ENCODE results near the gene LARGE2.
A peak's percentile ranks its signal among the peaks of the same experiment; 100 is the strongest.
"Not testable (repeated sequence)": the region's sequence is repeated elsewhere in the genome, so short reads cannot be mapped to it uniquely, and the experiment has no call there.

LARGE2 gene

GRCh38 chr11:45899448-45900174 is 22.8 kb upstream of the LARGE2 start:
- peak overlapping the region; percentile 52 for H3K4me3 ChIP-seq (ENCODE audit: low read length)
- no peak overlapping the region for H3K27ac ChIP-seq (ENCODE audit: low read depth, low read length)
- H3K4me1 ChIP-seq (ENCODE audit: control insufficient read depth, insufficient read depth, low read length): peaks cover 16% of the 10 kb centered on the region
- H3K36me3 ChIP-seq (ENCODE audit: control insufficient read depth, insufficient read depth, low read length): no peaks in the 10 kb centered on the region
- no peak overlapping the region for H3K9ac ChIP-seq (ENCODE audit: low read length)
- H3K27me3 ChIP-seq (ENCODE audit: control insufficient read depth, insufficient read depth, low read length): peaks cover 3% of the 10 kb centered on the region

- not testable (repeated sequence) for H3K36me3 ChIP-seq (ENCODE audit: control insufficient read depth, insufficient read depth, low read length); H3K27me3 ChIP-seq (ENCODE audit: control insufficient read depth, insufficient read depth, low read length); H3K9ac ChIP-seq (ENCODE audit: low read length)
- peak overlapping the region; percentile 18 for H3K27ac ChIP-seq (ENCODE audit: low read depth, low read length)
- H3K4me3 ChIP-seq (ENCODE audit: low read length): peak overlapping the region; percentile 55
- peaks cover 16% of the 10 kb centered on the region for H3K4me1 ChIP-seq (ENCODE audit: control insufficient read depth, insufficient read depth, low read length)
Measured at GRCh38 chr11:45900175-45900800, 22.2 kb upstream of the LARGE2 start.

GRCh38 chr11:45900916-45901617 is 21.4 kb upstream of the LARGE2 start:
- Histone ChIP-seq H3K9ac (ENCODE audit: low read length) (no peak overlapping the region), H3K4me1 (ENCODE audit: control insufficient read depth, insufficient read depth, low read length) (peaks cover 16% of the 10 kb centered on the region), H3K36me3 (ENCODE audit: control insufficient read depth, insufficient read depth, low read length) (no peaks in the 10 kb centered on the region), H3K27me3 (ENCODE audit: control insufficient read depth, insufficient read depth, low read length) (peaks cover 3% of the 10 kb centered on the region), H3K27ac (ENCODE audit: low read depth, low read length) (no peak overlapping the region), H3K4me3 (ENCODE audit: low read length) (peak overlapping the region; percentile 55)

- no peak overlapping the region for H3K4me3 ChIP-seq (ENCODE audit: low read length)
- H3K9ac ChIP-seq (ENCODE audit: low read length): no peak overlapping the region
- no peaks in the 10 kb centered on the region for H3K36me3 ChIP-seq (ENCODE audit: control insufficient read depth, insufficient read depth, low read length)
- H3K4me1 ChIP-seq (ENCODE audit: control insufficient read depth, insufficient read depth, low read length): peaks cover 16% of the 10 kb centered on the region
- no peak overlapping the region for H3K27ac ChIP-seq (ENCODE audit: low read depth, low read length)
- peaks cover 3% of the 10 kb centered on the region for H3K27me3 ChIP-seq (ENCODE audit: control insufficient read depth, insufficient read depth, low read length)
Measured at GRCh38 chr11:45901626-45902025, 20.8 kb upstream of the LARGE2 start.

- no peak overlapping the region for H3K27ac ChIP-seq (ENCODE audit: low read depth, low read length)
Measured at GRCh38 chr11:45902452-45903380, 19.7 kb upstream of the LARGE2 start.

GRCh38 chr11:45904309-45904915 is 18.0 kb upstream of the LARGE2 start:
- Histone ChIP-seq H3K36me3 (ENCODE audit: control insufficient read depth, insufficient read depth, low read length) (no peaks in the 10 kb centered on the region), H3K27me3 (ENCODE audit: control insufficient read depth, insufficient read depth, low read length) (no peaks in the 10 kb centered on the region), H3K4me3 (ENCODE audit: low read length) (no peak overlapping the region), H3K9ac (ENCODE audit: low read length) (no peak overlapping the region), H3K4me1 (ENCODE audit: control insufficient read depth, insufficient read depth, low read length) (peaks cover 8% of the 10 kb centered on the region), H3K27ac (ENCODE audit: low read depth, low read length) (no peak overlapping the region)

More at GRCh38 chr11:45902452-45903380, 19.7 kb upstream of the LARGE2 start:
- peaks cover 2% of the 10 kb centered on the region for H3K27me3 ChIP-seq (ENCODE audit: control insufficient read depth, insufficient read depth, low read length)
- no peaks in the 10 kb centered on the region for H3K36me3 ChIP-seq (ENCODE audit: control insufficient read depth, insufficient read depth, low read length)
- H3K4me3 ChIP-seq (ENCODE audit: low read length): no peak overlapping the region
- H3K4me1 ChIP-seq (ENCODE audit: control insufficient read depth, insufficient read depth, low read length): peaks cover 16% of the 10 kb centered on the region
- no peak overlapping the region for H3K9ac ChIP-seq (ENCODE audit: low read length)

GRCh38 chr11:45905095-45905494 is 17.4 kb upstream of the LARGE2 start:
- Histone ChIP-seq H3K27me3 (ENCODE audit: control insufficient read depth, insufficient read depth, low read length) (no peaks in the 10 kb centered on the region), H3K9ac (ENCODE audit: low read length) (no peak overlapping the region), H3K4me3 (ENCODE audit: low read length) (no peak overlapping the region), H3K4me1 (ENCODE audit: control insufficient read depth, insufficient read depth, low read length) (peaks cover 8% of the 10 kb centered on the region), H3K36me3 (ENCODE audit: control insufficient read depth, insufficient read depth, low read length) (peaks cover 3% of the 10 kb centered on the region), H3K27ac (ENCODE audit: low read depth, low read length) (no peak overlapping the region)

GRCh38 chr11:45905576-45905975 is 16.9 kb upstream of the LARGE2 start:
- H3K27me3 ChIP-seq (ENCODE audit: control insufficient read depth, insufficient read depth, low read length); H3K9ac ChIP-seq (ENCODE audit: low read length); H3K4me1 ChIP-seq (ENCODE audit: control insufficient read depth, insufficient read depth, low read length); H3K27ac ChIP-seq (ENCODE audit: low read depth, low read length); H3K36me3 ChIP-seq (ENCODE audit: control insufficient read depth, insufficient read depth, low read length); H3K4me3 ChIP-seq (ENCODE audit: low read length): not testable (repeated sequence)

- peaks cover 2% of the 10 kb centered on the region for H3K4me1 ChIP-seq (ENCODE audit: control insufficient read depth, insufficient read depth, low read length)
- H3K27me3 ChIP-seq (ENCODE audit: control insufficient read depth, insufficient read depth, low read length): no peaks in the 10 kb centered on the region
- H3K4me3 ChIP-seq (ENCODE audit: low read length): no peak overlapping the region
- H3K27ac ChIP-seq (ENCODE audit: low read depth, low read length): no peak overlapping the region
- peaks cover 8% of the 10 kb centered on the region for H3K36me3 ChIP-seq (ENCODE audit: control insufficient read depth, insufficient read depth, low read length)
- no peak overlapping the region for H3K9ac ChIP-seq (ENCODE audit: low read length)
Measured at GRCh38 chr11:45906096-45906682, 16.3 kb upstream of the LARGE2 start.

- Histone ChIP-seq H3K27me3 (ENCODE audit: control insufficient read depth, insufficient read depth, low read length) (no peaks in the 10 kb centered on the region), H3K4me3 (ENCODE audit: low read length) (no peak within 1 kb of the TSS), H3K9ac (ENCODE audit: low read length) (no peak within 1 kb of the TSS), H3K36me3 (ENCODE audit: control insufficient read depth, insufficient read depth, low read length) (peaks cover 11% of the 10 kb centered on the region), H3K4me1 (ENCODE audit: control insufficient read depth, insufficient read depth, low read length) (no peaks in the 10 kb centered on the region), H3K27ac (ENCODE audit: low read depth, low read length) (no peak within 1 kb of the TSS)
Measured at GRCh38 chr11:45906965-45907611, 15.4 kb upstream of the LARGE2 start, which contains the start of gene FREY1. Gene FREY1, minus strand, starts transcription at chr11:45907271. Its CDS starts 26 bp downstream, at chr11:45907245.

GRCh38 chr11:45907911-45908370 is 14.5 kb upstream of the LARGE2 start:
- H3K36me3 ChIP-seq (ENCODE audit: control insufficient read depth, insufficient read depth, low read length): peaks cover 12% of the 10 kb centered on the region
- H3K9ac ChIP-seq (ENCODE audit: low read length): no peak overlapping the region
- no peak overlapping the region for H3K27ac ChIP-seq (ENCODE audit: low read depth, low read length)
- H3K27me3 ChIP-seq (ENCODE audit: control insufficient read depth, insufficient read depth, low read length): no peaks in the 10 kb centered on the region
- no peak overlapping the region for H3K4me3 ChIP-seq (ENCODE audit: low read length)
- no peaks in the 10 kb centered on the region for H3K4me1 ChIP-seq (ENCODE audit: control insufficient read depth, insufficient read depth, low read length)
